Activated CD4-positive, alpha-beta T cell treated with anti-CD3 and anti-CD28 coated beads, Interleukin-2, amount 50 U/mL, for 24 hours (primary cell): ENCODE results near the gene KRT8.
"Not testable (repeated sequence)": the region's sequence is repeated elsewhere in the genome, so short reads cannot be mapped to it uniquely, and the experiment has no call there.

Experiments
- DNase-seq, 2 donors: peaks; one replicate each; pipeline ENCODE4 v3.0.0-alpha.2; 2020; ENCODE audit warnings: low read depth in 1 of 2, low spot score in 1 of 2

KRT8 gene

GRCh38 chr12:52904509-52905300, at the start of gene KRT8:
KRT8 (minus strand) TSS chr12:52905076; CDS start chr12:52904981, 95 bp downstream.
- DNase-seq: not testable (repeated sequence)

DNA sequence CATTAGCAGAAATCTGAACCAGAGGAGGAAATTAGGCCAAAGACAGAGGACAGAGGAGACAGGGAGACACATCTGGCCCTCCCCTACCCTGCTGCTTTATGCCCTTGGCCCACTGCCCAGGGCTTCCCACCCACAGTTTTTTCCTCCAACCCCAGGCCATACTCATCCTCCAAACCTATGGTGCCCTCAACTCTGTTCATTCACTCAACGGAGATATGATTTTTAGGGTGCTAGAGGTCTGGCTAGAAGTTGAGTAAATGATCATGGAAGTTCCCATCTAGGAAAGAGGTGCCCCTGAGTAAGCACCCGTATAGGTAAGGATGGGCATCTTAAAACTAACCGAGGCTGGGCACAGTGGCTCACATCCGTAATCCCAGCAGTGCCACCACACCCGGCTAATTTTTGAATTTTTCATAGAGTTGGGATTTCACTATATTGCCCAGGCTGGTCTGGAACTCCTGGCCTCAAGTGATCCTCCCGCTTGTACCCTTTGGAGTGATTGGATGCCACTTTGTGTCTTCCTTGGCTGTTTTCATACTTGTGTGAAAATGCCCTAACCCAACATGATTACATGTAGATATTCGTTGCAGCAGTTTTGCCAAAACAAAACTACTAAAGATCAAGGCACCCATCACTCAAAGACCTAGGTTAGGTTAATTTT, 48.4 kb upstream of the KRT8 start:
- no peak for DNase-seq

DNA sequence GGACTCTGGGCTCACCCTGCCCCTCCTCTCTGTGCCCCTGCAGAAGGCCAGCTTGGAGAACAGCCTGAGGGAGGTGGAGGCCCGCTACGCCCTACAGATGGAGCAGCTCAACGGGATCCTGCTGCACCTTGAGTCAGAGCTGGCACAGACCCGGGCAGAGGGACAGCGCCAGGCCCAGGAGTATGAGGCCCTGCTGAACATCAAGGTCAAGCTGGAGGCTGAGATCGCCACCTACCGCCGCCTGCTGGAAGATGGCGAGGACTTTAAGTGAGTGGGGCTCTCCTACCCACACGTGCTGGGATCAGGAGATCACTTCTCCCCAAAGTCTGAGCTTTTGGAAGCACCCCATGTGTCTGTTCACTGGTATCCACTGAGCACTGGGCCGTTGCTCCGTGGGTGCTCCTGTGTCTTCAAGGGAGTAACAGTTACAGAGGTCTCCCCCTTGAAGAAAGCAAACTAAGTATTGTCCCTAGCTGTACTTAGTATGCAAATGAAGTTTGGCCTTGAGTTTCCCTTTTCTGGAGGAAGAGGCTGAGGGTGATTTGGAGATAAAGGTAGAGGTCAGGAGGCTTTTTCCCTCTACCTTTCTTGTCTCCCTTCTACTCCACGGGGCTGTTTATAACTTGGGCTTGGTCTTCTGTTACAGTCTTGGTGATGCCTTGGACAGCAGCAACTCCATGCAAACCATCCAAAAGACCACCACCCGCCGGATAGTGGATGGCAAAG, 47.4 kb upstream of the KRT8 start:
- DNase-seq: no peak

- no peak for DNase-seq
Measured at GRCh38 chr12:52951640-52952039, 46.8 kb upstream of the KRT8 start.

DNA sequence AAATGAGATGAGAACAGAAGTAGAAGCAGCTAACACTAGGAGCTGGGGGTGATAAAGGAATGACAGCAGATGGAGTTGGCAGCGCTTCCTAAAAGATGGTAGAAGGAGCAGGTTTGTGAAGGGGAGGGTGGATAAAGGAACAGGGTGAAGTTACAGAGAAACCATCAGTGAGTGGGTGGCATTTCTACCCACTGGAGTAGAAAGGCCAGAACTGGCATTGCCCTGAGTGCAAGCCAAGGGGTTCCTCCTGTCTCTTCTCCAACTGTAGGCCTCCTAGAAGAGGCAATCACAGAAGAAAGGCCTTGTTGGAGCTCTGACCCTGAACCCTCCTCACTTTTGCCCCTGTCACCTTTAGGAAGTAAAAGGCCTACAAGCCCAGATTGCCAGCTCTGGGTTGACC, 46.2 kb upstream of the KRT8 start:
- DNase-seq: no peak

- no peak for DNase-seq
Measured at GRCh38 chr12:52950553-52950952, 45.7 kb upstream of the KRT8 start.

GRCh38 chr12:52949413-52950331, 44.8 kb upstream of the KRT8 start:
- no peak for DNase-seq

DNA sequence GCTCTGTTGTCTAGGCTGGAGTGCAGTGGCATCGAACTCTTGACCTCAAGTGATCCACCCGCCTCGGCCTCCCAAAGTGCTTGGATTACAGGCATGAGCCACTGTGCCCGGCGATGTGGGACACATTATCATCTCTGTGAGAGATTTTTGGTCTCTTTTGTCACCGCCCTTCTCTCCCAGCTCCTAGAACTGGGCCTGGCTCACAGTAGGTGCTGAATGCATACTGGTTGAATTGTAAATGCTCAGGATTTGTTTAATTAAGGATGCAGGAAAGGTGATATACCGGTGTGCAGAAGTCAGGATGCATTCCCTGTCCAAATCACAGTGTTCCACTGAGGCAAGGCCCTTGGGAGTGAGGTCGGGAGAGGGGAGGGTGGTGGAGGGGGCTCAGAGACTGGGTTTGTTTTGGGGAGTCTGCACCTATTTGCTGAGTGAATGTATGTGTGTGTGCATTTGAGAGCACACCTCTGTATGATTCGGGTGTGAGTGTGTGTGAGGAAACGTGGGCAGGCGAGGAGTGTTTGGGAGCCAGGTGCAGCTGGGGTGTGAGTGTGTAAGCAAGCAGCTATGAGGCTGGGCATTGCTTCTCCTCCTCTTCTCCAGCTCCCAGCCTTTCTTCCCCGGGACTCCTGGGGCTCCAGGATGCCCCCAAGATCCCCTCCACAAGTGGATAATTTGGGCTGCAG, 43.0 kb upstream of the KRT8 start:
- DNase-seq: no peak

- no peak for DNase-seq
Measured at GRCh38 chr12:52946797-52947547, 42.1 kb upstream of the KRT8 start.

DNA sequence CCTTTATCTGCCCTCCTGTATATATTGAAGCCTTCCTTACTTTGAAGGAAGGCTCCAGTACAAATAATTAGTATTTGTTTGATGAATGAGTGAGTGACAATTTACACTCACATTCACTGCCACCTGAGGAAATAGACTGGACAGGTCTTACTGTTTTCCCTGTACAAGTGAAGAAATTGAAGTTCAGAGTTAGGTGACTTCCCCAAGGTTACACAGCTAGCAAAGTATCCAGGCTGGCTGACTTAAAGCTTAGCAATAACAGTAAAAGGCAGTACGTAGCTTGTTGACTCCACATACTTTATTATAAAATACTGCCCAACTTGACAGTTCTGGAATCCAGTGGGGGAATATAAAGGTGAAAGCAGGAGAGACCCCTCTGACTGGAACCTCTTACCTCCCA, 41.5 kb upstream of the KRT8 start:
- DNase-seq: no peak

GRCh38 chr12:52945389-52946232, 40.7 kb upstream of the KRT8 start:
- no peak for DNase-seq

DNA sequence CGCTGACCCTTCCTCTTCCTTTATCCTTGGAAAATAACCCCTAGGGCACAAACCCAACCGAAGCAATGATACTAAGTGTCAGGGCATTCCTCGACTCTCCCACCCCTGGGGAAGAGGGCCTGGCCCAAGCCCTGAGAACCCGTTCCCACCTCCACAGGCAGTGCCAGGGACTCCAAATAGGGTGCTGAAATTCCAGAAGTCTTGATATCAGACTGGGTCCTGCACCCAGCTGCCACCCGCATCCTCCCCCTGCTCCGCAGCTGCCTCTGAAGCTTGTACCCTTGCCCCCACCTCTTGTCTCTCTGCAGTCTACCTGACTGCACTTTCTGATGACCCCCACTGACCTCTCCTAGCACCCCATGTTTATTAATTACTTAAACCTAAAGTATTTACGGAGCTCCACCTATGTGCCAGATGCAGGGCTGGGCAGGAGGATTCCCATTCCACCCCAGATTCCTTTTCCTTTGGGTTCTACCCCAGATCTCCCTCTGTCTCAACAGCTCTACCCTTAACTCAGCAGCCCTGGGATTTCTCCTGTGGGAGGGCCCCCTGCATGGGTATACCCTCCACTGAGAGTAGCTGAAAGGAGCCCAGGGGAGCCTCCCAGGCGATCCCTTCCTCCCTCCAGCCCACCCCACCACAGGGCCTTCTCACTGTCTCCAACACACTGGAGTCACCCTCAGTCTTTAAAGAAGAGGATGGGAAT, 40.0 kb upstream of the KRT8 start:
- no peak for DNase-seq

DNA sequence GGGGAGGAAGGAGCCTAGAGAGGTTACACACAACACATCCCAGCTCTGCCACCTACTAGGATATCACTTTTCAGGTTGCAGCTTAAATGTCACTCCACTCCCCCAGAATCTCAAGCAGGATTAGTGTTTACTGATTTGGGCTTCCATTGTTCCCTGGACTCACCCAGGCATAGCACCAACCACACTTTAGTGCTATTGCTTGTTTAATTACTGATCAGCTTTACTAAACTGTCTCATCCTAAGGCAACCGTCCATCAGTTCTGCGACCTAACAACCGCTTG, 38.0 kb upstream of the KRT8 start:
- no peak for DNase-seq

GRCh38 chr12:52942066-52942900, 37.4 kb upstream of the KRT8 start:
- no peak for DNase-seq

GRCh38 chr12:52929538-52929937, 24.7 kb upstream of the KRT8 start:
- DNase-seq: no peak

- DNase-seq: no peak
Measured at GRCh38 chr12:52927964-52928363, 23.1 kb upstream of the KRT8 start.

DNA sequence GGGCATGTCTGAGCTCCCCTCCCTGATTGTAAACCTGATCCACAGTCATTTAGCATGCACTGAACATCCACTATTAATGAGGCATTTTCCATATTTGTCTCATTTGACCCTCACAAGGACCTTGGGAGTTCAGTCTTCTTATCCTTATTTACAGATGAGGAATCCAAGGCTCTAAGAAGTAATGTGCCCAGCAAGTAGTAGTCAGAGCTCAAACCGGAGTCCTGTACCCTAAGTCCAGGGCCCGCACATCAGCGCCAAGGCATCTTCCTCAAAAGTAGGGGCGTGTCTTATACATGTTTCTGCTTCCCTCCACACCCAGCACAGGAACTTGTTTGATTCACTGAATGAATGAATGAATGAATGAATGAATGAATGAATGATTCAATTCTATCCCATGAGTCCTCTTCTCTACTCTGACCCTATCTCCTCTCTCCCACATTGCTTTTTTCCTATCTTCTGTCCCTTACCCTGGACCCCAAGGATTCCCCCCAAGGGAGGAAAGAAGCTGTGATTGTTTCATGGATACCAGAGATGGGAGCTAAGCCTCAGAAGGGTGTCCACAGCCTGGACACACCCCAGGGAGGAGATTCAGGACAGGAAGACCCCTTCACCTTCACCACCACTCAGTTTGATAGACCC, 21.8 kb upstream of the KRT8 start:
- no peak for DNase-seq
